ENCODE data around the gene OXLD1. TPM values are rescaled to one million over a fixed set of nuclear protein-coding genes. Genes with fewer than 3 reads are reported as not detected.
"Not testable (repeated sequence)": the region's sequence is repeated elsewhere in the genome, so short reads cannot be mapped to it uniquely, and the experiment has no call there.

The OXLD1 gene
- total RNA-seq, 2 donors from 2014 or later: 20.1 to 43.7 TPM

DNA sequence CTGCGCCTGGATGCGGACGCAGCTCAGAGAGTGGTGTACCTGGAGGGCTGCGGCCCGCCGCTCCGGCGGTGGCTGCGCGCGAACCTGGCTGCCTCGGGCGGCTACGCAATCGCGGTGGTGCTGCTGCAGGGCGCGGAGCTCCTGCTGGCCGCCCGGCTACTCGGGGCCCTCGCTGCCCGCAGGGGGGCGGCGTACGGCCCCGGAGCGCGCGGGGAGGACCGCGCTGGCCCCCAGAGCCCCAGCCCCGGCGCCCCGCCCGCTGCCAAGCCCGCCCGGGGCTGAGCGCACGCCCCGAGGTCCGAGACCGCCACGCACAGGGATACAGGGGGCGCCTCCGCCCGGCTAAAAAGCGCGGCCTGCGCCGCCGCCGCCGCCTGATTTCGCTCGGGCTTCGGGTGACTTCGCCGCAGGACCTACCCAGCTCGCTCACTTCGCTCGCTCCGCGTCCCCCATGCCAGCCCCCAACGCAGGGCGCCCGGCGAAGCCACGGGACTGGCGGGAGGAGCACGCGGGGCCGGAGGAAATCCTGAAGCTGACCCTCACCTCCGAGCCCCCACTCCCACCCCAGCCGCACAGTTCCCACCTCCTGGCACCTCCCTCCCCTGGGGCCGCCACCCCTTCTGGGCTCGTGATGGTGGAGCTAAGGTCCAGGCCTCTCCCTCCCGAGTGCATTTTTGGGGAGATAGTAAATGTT lies 18.2 kb downstream of the OXLD1 start:
- H3K9me3 Mint-ChIP-seq: no peaks in the 10 kb centered on the region

DNA sequence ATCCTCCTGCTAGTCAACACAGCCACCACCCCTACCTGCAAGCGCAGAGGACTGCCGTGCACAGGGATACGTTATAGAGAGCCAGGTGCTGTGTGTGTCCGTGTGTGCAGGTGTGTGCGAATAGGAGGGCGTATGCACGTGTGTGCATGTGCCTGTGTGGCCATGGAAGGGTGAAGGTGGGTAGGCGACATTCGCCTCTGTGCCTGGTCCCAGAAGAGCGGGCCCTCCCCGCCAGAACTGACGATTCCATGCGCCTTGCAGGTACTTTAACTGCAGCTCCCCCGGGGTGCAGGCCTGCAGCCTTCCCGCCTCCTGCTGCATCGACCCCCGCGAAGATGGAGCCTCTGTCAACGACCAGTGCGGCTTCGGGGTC lies 18.8 kb downstream of the OXLD1 start:
- no peak for ATAC-seq
- Mint-ChIP-seq H3K27ac (no peak overlapping the region), H3K9me3 (no peaks in the 10 kb centered on the region), H3K36me3 (peaks cover 5 to 9% of the 10 kb centered on the region in 2 donors)
- DNase-seq (ENCODE audit: low spot score in 2 of 2): no peak

More for the DNA sequence above, 18.2 kb downstream of the OXLD1 start:
- ATAC-seq: no peak
- Mint-ChIP-seq H3K36me3 (peaks cover 5 to 9% of the 10 kb centered on the region in 2 donors), H3K27ac (no peak overlapping the region)
- DNase-seq (ENCODE audit: low spot score in 2 of 2): no peak

DNA sequence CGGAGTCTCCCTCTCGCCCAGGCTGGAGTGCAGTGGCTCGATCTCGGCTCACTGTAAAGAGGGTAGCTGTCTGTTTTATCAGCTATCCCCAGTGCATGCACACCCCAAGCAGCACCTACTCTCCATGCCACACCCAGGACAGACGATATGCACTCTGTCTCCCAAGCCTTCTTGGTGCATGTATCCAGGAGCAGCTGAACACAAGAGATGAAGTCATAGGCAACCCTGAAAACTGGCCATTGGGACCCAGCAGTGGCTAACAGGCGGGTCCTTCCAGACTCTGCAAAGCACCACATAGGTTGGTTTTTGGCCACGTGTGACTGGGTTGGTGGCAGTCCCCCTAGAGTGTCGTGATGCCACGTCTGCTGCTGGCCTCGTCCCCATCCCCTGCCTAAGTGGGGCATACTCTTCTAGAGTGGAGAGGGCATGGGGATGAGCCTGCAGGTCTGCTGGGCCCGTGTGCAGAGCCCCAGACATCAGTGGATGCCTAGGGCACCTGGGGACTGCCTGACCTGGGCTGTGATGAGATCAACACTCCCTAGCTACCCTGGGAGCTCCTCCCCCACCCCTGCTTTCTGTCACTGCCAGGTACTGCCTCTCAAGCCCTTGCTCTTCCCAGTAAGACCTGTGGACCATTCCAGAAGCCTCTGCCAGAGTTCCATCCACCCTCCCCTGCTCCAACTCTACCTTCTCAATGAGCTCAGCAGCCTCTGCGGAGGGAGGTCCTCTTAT lies 19.4 kb downstream of the OXLD1 start:
- peaks cover 5 to 9% of the 10 kb centered on the region in 2 donors for H3K36me3 Mint-ChIP-seq
- no peak overlapping the region for H3K27ac Mint-ChIP-seq
- DNase-seq (ENCODE audit: low spot score in 2 of 2): no peak
- H3K9me3 Mint-ChIP-seq: no peaks in the 10 kb centered on the region
- no peak for ATAC-seq

DNA sequence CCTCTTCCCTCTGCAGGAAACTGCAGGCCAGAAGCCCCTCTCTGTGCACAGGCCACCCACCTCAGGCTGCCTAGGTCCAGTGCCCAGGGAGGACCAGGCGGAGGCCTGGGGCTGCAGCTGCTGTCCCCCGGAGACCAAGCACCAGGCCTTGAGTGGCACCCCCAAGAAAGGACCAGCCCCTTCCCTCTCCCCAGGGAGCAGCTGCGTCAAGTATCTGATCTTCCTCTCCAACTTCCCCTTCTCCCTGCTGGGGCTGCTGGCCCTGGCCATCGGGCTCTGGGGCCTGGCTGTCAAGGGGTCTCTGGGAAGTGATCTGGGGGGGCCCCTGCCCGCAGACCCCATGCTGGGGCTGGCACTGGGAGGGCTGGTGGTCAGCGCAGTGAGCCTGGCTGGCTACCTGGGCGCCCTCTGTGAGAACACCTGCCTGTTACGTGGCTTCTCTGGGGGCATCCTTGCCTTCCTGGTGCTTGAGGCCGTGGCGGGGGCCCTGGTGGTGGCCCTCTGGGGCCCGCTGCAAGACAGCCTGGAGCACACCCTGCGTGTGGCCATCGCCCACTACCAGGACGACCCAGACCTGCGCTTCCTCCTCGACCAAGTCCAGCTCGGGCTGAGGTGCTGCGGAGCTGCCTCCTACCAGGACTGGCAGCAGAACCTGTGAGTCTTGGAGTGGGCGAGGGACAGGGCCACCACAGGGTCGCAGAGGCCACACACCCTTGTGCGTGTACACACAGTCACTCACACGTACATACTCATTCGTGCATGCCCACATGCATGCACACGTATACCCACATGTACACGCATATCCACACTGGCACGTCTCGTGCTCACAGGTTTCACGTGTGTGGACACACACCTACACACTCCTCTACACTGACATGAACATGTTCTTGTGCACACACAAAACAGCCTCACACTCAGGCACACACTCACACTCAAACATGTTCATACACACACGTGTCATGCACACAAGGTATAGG lies 21.1 kb downstream of the OXLD1 start:
- Mint-ChIP-seq H3K36me3 (peaks cover 0 to 9% of the 10 kb centered on the region in 2 donors), H3K9me3 (no peaks in the 10 kb centered on the region), H3K27ac (no peak overlapping the region)
- DNase-seq (ENCODE audit: low spot score in 2 of 2) (no peak), ATAC-seq (no peak)

- no peaks in the 10 kb centered on the region for H3K9me3 Mint-ChIP-seq
- H3K27ac Mint-ChIP-seq: no peak overlapping the region
- H3K36me3 Mint-ChIP-seq: peaks cover 0 to 9% of the 10 kb centered on the region in 2 donors
- no peak for ATAC-seq
- DNase-seq (ENCODE audit: low spot score in 2 of 2): no peak
These were observed 21.9 kb downstream of the OXLD1 start for GRCh38 chr17:81644496-81644895.

- no peak for ATAC-seq
- H3K9me3 Mint-ChIP-seq: no peaks in the 10 kb centered on the region
- H3K27ac Mint-ChIP-seq: no peak overlapping the region
- no peaks in the 10 kb centered on the region for H3K36me3 Mint-ChIP-seq
- no peak for DNase-seq (ENCODE audit: low spot score in 2 of 2)
These were observed 24.4 kb downstream of the OXLD1 start for GRCh38 chr17:81641825-81642489.

DNA sequence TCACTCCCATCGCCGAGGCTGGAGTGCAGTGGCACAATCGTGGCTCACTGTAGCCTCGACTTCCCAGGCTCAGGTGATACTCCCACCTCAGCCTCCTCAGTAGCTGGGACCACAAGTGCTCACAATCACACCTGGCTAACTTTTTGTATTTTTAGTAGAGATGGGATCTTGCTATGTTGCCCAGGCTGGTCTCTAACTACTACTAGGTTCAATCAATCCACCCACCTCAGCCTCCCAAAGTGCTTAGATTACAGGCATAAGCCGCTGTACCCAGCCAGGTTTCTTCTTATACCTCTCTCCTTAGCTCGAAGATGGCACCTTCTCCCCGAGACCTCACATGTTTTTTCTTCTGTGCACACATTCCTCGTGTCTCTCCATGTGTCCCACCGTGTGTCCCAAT lies 26.4 kb downstream of the OXLD1 start:
- Mint-ChIP-seq H3K27ac (no peak overlapping the region), H3K36me3 (peaks cover 6 to 7% of the 10 kb centered on the region in 2 donors), H3K9me3 (no peaks in the 10 kb centered on the region)
- ATAC-seq (no peak), DNase-seq (ENCODE audit: low spot score in 2 of 2) (no peak)

- ATAC-seq (no peak), DNase-seq (ENCODE audit: low spot score in 2 of 2) (no peak)
- Mint-ChIP-seq H3K27ac (no peak overlapping the region), H3K9me3 (no peaks in the 10 kb centered on the region), H3K36me3 (peaks cover 6 to 7% of the 10 kb centered on the region in 2 donors)
These were observed 27.7 kb downstream of the OXLD1 start for GRCh38 chr17:81638683-81639082.

DNA sequence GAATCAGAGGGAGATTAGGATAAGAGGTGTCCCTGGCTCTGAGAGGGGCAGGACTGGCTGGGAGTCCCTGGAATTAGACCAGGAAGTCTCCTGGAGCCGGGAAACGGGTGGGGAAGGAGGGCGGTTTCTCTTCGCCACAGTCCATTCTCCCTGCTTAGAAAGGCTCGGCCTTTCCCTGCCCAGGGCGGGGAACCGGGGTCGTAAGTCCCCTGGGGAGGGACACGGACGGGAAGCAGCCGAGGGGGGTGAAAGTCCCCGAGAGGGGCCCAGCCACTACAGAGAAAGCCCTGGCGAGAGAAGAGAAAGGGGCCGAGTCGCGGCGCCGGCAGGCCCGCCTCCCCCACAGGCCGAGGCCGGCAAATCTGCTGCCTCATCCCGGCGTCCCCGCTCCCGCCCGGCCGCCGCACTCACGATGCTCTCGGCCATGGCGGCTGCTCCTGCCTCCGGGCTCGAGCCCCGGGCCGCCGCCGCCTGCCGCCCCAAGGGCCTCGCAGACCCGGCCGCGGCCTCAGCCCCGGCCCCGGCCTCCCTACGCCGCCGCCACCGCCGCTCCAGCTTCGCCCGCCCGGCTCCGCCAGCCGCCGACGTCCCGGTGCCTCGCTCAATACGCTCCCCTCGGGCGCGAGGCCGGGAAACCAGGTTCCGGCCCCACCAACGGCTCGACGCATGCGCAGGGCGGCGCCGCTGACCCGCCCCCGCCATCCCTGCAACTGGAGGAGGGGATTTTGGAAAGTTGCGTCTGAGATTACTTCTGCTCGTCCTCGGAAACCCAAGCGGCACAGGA lies 29.7 kb downstream of the OXLD1 start, which contains the start of the genes NPLOC4 and TSPAN10:
NPLOC4 (minus strand) TSS at position 608 of the 784 bp plus-strand sequence; CDS start at position 426, 182 bp downstream.
TSPAN10 (plus strand) TSS at position 692 of the 784 bp plus-strand sequence. CDS start 5,217 bp downstream, outside the sequence.
- H3K9me3 Mint-ChIP-seq: no peaks in the 10 kb centered on the region
- ATAC-seq (peak; percentile 93 to 94), DNase-seq (ENCODE audit: low spot score in 2 of 2) (peak; percentile 89 to 91)
- H3K27ac Mint-ChIP-seq: peak within 1 kb of the TSS; percentile 92 to 96
- peaks cover 6 to 7% of the 10 kb centered on the region in 2 donors for H3K36me3 Mint-ChIP-seq

DNA sequence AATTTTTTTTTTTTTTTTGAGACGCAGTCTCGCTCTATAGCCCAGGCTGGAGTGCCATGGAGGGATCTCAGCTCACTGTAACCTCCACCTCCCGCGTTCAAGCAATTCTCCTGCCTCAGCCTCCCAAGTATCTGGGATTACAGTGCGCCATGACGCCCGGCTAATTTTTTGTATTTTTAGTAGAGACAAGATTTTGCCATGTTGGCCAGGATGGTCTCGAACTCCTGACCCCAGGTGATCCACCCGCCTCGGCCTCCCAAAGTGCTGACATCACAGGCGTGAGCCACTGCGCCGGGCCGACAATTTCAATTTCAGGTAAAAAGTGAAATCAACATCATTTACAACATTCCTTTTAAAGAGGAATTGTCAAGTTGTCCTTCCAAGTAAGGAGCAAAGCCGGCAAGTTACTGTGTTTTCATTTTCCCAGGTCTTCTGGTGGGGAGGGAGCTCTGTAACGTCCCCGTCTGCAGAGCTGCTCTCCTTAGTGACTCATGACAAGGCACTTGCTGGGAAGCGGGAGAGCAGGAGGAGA lies 30.4 kb downstream of the OXLD1 start:
- Mint-ChIP-seq H3K9me3 (no peaks in the 10 kb centered on the region), H3K36me3 (peaks cover 6 to 7% of the 10 kb centered on the region in 2 donors), H3K27ac (peak overlapping the region; percentile 92 to 96)
- DNase-seq (ENCODE audit: low spot score in 2 of 2): no peak
- peak; percentile 13 to 41 for ATAC-seq

DNA sequence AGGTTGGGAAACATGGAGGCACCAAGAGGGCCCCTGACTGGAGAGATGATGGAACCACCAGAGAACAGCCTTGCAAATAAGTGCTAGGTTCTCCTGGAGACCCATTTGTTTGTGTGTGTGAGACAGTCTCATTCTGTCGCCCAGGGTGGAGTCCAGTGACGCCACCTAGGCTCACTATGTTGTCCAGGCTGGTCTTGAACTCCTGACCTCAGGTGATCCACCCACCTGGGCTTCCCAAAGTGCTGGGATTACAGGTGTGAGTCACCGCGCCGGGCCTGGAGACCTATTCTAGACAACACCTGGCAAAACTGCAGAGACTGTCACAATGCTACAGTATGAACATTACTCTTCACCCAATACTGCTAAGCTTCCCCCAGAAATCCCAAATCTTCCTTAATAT lies 31.0 kb downstream of the OXLD1 start:
- no peak for ATAC-seq

GRCh38 chr17:81631482-81631881 lies 34.9 kb downstream of the OXLD1 start:
- no peaks in the 10 kb centered on the region for H3K9me3 Mint-ChIP-seq
- H3K36me3 Mint-ChIP-seq: peaks cover 13 to 25% of the 10 kb centered on the region in 2 donors
- no peak for DNase-seq (ENCODE audit: low spot score in 2 of 2)
- H3K27ac Mint-ChIP-seq: peak overlapping the region in 1 of 2 donors; percentile 85
- ATAC-seq: no peak

More for the DNA sequence above, 31.0 kb downstream of the OXLD1 start:
- H3K36me3 Mint-ChIP-seq: peaks cover 6 to 7% of the 10 kb centered on the region in 2 donors
- DNase-seq (ENCODE audit: low spot score in 2 of 2): no peak
- H3K27ac Mint-ChIP-seq: peak overlapping the region; percentile 92 to 96
- no peaks in the 10 kb centered on the region for H3K9me3 Mint-ChIP-seq

GRCh38 chr17:81630274-81630673 lies 36.1 kb downstream of the OXLD1 start:
- Mint-ChIP-seq H3K9me3 (no peaks in the 10 kb centered on the region), H3K36me3 (peaks cover 17 to 29% of the 10 kb centered on the region in 2 donors), H3K27ac (no peak overlapping the region)
- DNase-seq (ENCODE audit: low spot score in 2 of 2): no peak
- no peak for ATAC-seq

- Mint-ChIP-seq H3K36me3 (peaks cover 39 to 41% of the 10 kb centered on the region in 2 donors), H3K9me3 (no peaks in the 10 kb centered on the region), H3K27ac (peak overlapping the region in 1 of 2 donors; percentile 75)
- DNase-seq (ENCODE audit: low spot score in 2 of 2) (no peak), ATAC-seq (no peak)
These were observed 44.8 kb downstream of the OXLD1 start for GRCh38 chr17:81621494-81622130.

GRCh38 chr17:81618307-81618706 lies 48.1 kb downstream of the OXLD1 start:
- peaks cover 20 to 27% of the 10 kb centered on the region in 2 donors for H3K36me3 Mint-ChIP-seq
- DNase-seq (ENCODE audit: low spot score in 2 of 2); H3K27ac Mint-ChIP-seq; H3K9me3 Mint-ChIP-seq; ATAC-seq: not testable (repeated sequence)
